T-helper 9 cell (primary cell): Measurements from ENCODE around the gene MAP3K4.
A peak's percentile ranks its signal among the peaks of the same experiment; 100 is the strongest.

Experiments
- DNase-seq: peaks from one replicate; pipeline ENCODE4 v3.0.0-alpha.2; 2020

MAP3K4 gene

GRCh38 chr6:161044335-161044734, 52.8 kb downstream of the MAP3K4 start:
- no peak for DNase-seq

GRCh38 chr6:161048641-161049040, 57.1 kb downstream of the MAP3K4 start:
- DNase-seq, result no peak

DNA sequence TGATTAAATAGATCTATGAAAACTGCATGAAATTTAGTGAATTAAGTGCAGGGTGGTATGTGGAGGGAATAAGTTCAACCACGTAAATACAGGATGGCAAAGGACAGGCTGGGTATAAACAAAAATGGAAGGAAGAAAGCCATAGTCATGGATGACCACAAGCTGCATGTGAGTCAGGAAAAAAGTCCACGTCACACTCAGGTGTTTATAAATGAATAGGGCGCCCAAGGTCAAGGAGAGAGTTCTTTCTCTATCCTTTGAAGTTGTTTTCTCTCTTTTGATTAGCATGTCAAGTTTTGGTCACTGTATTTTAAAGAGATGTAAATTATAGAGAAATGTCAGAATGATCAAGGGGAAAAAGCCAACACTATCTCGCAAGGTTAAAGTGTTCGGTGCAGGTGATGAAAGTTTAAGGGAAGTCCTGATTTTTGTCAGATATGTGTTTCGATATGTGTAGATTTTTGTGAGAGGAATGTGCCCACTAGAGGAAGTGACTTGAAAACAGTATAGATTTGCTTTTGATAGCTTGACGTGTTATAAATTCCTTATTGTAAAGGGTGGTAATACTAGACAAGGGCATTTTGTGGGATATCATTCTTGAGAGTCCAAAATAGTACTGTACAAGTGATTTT, 58.7 kb downstream of the MAP3K4 start:
- DNase-seq, result no peak

DNA sequence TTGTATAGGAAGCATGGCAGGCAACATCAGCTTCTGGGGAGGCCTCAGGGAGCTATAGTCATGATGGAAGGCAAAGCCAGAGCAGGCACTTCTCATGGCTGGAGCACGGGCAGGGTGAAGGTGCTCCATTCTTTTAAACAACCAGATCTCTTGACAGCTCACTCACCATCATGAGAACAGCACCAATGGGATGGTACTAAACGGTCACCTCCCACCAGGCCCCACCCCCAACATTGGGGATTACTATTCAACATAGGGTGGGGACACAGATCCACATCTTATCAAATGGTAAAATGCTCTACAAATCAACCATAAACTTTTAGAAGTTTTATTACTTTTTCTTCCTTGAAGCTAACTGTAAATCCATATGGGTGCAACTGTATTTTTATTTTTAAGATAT, 61.5 kb downstream of the MAP3K4 start:
- DNase-seq, result no peak

DNA sequence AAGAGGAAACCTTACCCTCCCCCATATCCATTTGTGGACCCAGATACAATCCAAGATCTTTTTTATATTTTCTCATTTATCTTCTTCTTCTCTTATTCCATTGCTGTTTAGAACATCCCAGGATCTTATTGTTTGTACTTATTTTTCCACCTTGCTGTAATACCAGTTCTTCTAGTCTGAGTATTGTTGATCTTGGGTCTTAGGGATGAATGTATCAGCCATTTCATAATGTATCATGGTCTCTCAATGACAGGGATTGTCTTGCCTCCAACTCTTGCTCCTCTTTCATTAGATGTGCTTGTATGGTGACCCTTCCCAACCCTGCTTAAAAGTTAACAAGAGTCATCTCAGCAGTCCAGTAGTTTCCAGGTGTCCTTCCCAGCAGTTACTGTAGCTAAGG, 63.3 kb downstream of the MAP3K4 start:
- DNase-seq, result no peak

DNA sequence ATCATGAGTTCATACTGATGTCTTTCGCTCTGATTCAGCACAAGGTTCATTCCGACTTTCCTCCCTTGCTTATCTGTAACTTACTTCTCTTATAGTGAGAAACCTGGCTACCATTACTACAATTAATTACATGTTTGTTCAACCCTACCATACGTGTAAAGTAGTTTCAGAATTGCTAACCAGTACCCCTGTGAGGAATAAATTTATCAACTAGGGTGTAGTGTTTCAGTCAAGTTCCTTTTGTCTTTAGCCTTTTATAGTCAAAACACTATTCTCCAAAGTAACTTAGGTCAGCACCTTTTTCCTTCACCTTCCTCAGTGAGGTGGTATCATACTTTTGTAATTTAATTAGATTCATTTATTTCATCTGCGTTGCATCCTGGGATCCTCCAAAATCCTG, 64.9 kb downstream of the MAP3K4 start:
- no peak for DNase-seq

- no peak for DNase-seq
These were observed 65.8 kb downstream of the MAP3K4 start for GRCh38 chr6:161057103-161058091.

DNA sequence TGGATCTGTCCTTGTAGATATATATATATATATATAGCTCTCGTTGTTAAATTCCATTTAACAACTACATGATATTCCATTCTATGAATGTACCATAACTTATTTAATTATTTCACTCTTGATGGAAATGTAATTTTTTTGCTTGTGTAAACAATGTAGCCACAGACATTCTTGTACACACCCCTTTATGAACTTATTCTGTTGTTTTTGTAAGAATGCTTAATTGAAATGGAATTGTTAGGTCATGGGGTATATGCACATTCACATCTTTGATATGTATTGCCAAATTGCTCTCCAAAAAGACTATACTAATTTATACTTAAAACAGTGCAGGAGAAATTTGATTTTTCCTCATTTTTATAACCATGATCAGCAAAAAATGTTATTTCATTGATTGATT, 67.2 kb downstream of the MAP3K4 start:
- no peak for DNase-seq

DNA sequence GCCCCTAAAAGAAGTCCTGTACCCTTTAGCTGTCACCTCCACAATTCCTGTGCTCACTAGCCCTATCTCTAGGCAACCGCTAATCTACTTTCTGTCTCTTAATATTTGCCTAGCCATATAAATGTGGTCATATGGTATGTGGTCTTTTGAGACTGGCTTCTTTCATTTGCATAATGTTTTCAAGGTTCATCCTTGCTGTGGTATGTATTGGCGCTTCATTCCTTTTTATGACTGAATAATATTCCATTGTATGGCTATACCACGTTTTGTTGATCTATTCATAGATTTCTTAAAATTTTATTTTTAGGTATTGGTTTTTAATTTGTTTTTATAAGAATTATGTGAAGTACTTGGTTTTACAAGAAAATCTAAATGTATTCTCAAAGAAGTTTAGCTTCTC, 70.0 kb downstream of the MAP3K4 start:
- DNase-seq, result no peak

- no peak for DNase-seq
These were observed 73.3 kb downstream of the MAP3K4 start for GRCh38 chr6:161064915-161065314.

DNA sequence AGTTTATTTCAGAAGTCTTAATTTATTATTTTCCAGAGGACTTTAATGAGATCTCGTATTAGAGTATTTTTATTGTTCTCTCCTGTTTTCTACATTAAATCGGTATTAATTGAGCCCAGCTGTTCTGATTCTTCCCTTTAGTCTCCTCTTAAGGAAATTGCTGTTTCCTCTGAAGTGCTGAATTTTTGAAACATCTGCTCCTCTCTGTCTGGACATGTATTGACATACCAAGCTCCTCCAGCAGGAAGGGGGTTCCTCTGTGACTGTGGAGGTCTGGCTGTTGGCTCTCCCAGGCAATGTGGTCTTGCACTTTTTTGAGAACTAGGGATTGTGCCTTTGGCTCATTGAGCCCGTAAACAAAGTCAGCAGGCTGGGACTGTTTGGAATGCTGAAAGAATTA, 74.9 kb downstream of the MAP3K4 start:
- no peak for DNase-seq

GRCh38 chr6:161067749-161068148, 76.2 kb downstream of the MAP3K4 start:
- no peak for DNase-seq

- DNase-seq, result no peak
These were observed 76.8 kb downstream of the MAP3K4 start for GRCh38 chr6:161068321-161068741.

GRCh38 chr6:161073930-161074329, 82.4 kb downstream of the MAP3K4 start:
- DNase-seq, result no peak

GRCh38 chr6:161074496-161075121, 83.0 kb downstream of the MAP3K4 start:
- no peak for DNase-seq

DNA sequence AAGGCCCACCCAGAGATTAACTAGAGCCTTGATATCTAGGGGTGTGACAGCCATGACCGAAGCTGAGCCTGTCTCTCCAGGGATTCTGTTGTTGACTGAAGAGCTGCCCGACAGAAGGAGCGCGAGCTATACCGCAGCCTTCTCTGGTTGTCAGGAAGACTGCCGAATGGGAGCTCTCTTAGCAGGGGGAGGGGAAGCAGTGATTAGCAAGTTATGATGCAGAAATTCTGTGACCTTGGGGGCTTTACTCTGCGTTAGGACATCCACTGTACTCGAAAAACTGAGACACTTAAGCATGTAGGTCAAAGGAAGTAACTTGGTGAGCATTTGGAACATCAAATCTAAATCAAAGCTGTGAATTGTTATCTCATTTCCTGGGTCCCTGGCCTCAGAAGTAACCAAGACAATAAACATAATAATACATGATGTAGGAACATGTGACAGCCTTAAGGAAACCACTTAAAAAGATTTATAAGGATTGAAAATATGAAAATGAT, 84.7 kb downstream of the MAP3K4 start:
- DNase-seq, result peak; percentile 55

GRCh38 chr6:161079566-161080262, 88.1 kb downstream of the MAP3K4 start:
- peak; percentile 52 for DNase-seq

DNA sequence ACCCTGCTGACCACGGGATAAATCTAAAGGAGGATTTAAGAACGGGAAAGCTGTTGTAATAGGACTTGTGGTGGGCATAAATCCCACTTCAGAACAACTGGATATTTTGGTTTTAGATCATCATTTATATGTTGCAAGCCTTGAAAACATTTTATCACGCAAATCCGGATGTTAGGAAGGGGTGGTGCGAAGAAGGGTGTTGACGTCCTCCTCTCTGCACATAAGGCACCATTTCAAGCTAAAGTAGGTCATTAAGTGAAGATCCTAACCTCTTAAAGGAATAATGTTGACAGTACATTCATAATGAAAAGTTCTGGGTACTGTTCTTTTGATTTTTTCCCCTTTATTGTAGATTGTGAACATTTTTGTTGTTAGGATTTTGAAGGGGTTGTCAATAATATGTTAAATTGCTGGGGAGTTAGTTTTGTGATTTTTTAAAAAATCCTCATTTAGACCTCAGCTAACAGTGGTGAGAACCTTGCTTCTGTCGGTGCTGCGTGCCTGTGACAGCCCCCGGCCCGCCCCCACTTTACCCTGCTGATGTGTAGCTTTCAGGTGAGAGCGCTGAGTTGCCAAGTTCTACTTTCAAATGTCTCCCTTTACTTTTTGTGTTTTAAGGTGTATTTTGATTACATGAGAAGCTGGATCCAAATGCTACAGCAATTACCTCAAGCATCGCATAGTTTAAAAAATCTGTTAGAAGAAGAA, 88.8 kb downstream of the MAP3K4 start:
- no peak for DNase-seq

GRCh38 chr6:161082215-161082614, 90.6 kb downstream of the MAP3K4 start:
- DNase-seq, result no peak

- DNase-seq, result no peak
These were observed 93.7 kb downstream of the MAP3K4 start for GRCh38 chr6:161085246-161085645.

DNA sequence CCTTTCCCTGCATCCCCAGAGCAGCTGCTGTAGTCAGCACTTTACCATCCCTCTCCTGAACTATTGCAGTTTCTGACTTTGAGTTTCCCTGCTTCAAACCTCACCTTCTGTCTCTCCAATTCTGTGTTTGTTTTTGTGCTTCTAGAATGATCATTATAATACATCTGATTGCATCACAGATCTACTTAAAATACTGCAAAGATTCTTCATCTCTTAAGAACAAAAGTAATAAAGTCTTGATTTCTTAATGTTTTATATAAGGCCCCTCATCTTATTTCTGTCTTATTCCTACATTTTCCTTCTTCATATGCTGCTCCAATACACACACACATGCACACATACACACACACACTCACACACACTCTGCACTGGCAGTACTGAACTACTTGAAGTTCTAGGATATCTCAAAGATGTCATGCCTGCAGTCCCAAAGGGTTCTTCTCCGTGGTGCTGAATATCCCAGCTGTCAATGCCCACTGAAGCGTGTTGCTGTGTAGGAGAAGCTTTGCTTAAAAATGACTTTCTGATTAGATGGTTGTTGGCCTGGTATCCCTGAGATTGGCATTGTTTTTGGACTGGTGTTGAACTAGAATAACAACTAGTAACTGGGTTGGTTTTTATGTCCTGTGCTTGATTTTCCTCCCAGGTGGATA, 97.2 kb downstream of the MAP3K4 start:
- no peak for DNase-seq

DNA sequence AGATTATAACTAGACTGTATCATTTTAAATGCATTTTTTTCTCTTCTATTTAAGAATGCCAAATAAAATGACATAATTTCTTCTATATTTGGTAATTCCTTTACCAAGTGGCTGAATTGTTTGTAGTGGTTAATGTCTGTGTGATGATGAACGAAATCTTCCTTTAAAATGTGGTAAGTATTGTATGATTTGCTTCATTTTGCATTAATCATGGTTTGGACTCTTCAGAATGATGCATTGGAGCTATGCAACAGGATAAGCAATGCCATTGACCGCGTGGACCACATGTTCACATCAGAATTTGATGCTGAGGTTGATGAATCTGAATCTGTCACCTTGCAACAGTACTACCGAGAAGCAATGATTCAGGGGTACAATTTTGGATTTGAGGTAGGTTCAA, 99.6 kb downstream of the MAP3K4 start:
- DNase-seq, result no peak
